Measurements from ENCODE around the gene NME2. TPM values are rescaled to one million over a fixed set of nuclear protein-coding genes. Genes with fewer than 3 reads are reported as not detected.
"Not testable (repeated sequence)": the region's sequence is repeated elsewhere in the genome, so short reads cannot be mapped to it uniquely, and the experiment has no call there.

NME2 gene
- total RNA-seq, 2 experiments from 2014 or later, result 1,086 to 1,094 TPM

DNA sequence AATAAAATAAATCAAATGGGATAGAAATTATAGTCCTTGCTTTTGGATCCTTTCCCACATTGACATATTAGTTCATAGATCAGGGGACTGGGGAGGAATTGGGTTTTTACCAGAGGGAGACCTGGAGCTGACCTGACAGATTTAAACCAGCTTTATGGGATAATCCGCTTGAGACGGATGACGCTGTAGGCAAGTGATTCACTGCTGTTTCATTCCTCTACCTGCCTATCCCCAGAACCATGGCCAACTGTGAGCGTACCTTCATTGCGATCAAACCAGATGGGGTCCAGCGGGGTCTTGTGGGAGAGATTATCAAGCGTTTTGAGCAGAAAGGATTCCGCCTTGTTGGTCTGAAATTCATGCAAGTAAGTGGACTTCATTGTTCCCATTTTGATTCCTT is 10.8 kb upstream of the NME2 start:
- Mint-ChIP-seq H3K9me3 (no peaks in the 10 kb centered on the region), H3K4me1 (ENCODE audit: low read depth) (peaks cover 32% of the 10 kb centered on the region), H3K36me3 (ENCODE audit: low read depth) (peaks cover 40% of the 10 kb centered on the region), H3K4me3 (peak overlapping the region; percentile 18), H3K27ac (no peak overlapping the region), H3K27me3 (ENCODE audit: low read depth) (no peaks in the 10 kb centered on the region)
- CTCF ChIA-PET, result no interaction called here
- intact Hi-C loops (cut with micrococcal nuclease), result loop anchor here (10.0 kb wide), 1 partner anchor 611 kb away; the partner anchor contains the start of gene SPATA20
- DNase-seq, result no peak

DNA sequence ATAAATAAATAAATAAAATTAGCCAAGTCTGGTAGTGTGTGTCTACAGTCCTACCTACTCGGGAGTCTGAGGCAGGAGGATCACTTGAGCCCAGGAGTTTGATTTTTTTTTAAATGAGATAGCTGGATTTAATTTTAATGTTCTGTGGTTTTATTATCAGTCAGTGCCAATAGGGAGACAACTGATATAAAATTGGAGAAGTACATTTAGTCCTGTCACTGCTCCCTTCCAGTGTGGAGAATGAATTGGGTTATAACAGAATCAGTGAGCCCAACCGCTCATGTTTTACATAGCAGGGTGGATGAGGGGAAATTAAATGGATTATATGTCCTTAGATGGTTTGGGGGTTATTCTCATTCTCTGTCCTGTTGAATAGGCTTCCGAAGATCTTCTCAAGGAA is 6.6 kb upstream of the NME2 start:
- Mint-ChIP-seq H3K4me3 (no peak overlapping the region), H3K27ac (no peak overlapping the region), H3K4me1 (ENCODE audit: low read depth) (peaks cover 32% of the 10 kb centered on the region), H3K9me3 (no peaks in the 10 kb centered on the region), H3K36me3 (ENCODE audit: low read depth) (peaks cover 66% of the 10 kb centered on the region), H3K27me3 (ENCODE audit: low read depth) (no peaks in the 10 kb centered on the region)
- CTCF ChIA-PET, result interaction anchor here (0.7 kb wide), 1 partner anchor 161 kb away, joined by 3 read pairs; no protein-coding TSS in a partner anchor
- intact Hi-C loops (cut with micrococcal nuclease), result loop anchor here (10.0 kb wide), 1 partner anchor 615 kb away; the partner anchor contains the start of gene SPATA20
- DNase-seq, result no peak

DNA sequence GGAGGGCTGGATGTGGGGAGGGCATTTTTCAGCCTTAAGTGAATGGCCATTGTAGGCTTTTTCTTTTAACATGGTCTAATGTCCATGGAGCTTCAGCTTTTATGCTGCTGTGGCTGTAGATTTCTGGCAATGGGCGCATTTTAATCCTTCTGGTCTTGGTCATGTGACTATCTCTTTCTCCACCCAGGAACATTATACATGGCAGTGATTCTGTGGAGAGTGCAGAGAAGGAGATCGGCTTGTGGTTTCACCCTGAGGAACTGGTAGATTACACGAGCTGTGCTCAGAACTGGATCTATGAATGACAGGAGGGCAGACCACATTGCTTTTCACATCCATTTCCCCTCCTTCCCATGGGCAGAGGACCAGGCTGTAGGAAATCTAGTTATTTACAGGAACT is 4.7 kb upstream of the NME2 start:
- no peak overlapping the region for H3K27ac Mint-ChIP-seq
- intact Hi-C loops (cut with micrococcal nuclease), result no loop called here
- CTCF ChIA-PET, result interaction anchor here (2.2 kb wide), 1 partner anchor 8 kb away, joined by 10 read pairs; the partner anchor contains the start of gene NME1
- no peak for DNase-seq
- no peak overlapping the region for H3K4me3 Mint-ChIP-seq
- H3K9me3 Mint-ChIP-seq, result no peaks in the 10 kb centered on the region
- H3K27me3 Mint-ChIP-seq (ENCODE audit: low read depth), result no peaks in the 10 kb centered on the region
- peaks cover 24% of the 10 kb centered on the region for H3K4me1 Mint-ChIP-seq (ENCODE audit: low read depth)
- peaks cover 53% of the 10 kb centered on the region for H3K36me3 Mint-ChIP-seq (ENCODE audit: low read depth)

- no peak for DNase-seq
- Mint-ChIP-seq H3K4me1 (ENCODE audit: low read depth) (peaks cover 27% of the 10 kb centered on the region), H3K4me3 (peak overlapping the region; percentile 81), H3K9me3 (no peaks in the 10 kb centered on the region), H3K36me3 (ENCODE audit: low read depth) (peaks cover 51% of the 10 kb centered on the region), H3K27ac (peak overlapping the region; percentile 90), H3K27me3 (ENCODE audit: low read depth) (no peaks in the 10 kb centered on the region)
- CTCF ChIA-PET, result interaction anchor here (0.6 to 2.9 kb wide), 3 partner anchors 11 to 42 kb away, joined by 5 to 13 read pairs (median 6); partner anchors contain the start of gene NME1
- intact Hi-C loops (cut with micrococcal nuclease), result loop anchor here (5.0 kb wide), 1 partner anchor 298 kb away; the partner anchor contains the start of gene TOB1
Observed at GRCh38 chr17:51164911-51165679, 1.1 kb upstream of the NME2 start.

- Mint-ChIP-seq H3K9me3 (no peaks in the 10 kb centered on the region), H3K36me3 (ENCODE audit: low read depth) (peaks cover 48% of the 10 kb centered on the region), H3K27ac (peak overlapping the region; percentile 90), H3K4me3 (peak overlapping the region; percentile 81), H3K4me1 (ENCODE audit: low read depth) (peaks cover 27% of the 10 kb centered on the region), H3K27me3 (ENCODE audit: low read depth) (no peaks in the 10 kb centered on the region)
- intact Hi-C loops (cut with micrococcal nuclease), result loop anchor here (1.0 to 5.0 kb wide), 3 partner anchors 12 to 298 kb away; partner anchors contain the start of genes MBTD1, NME1, TOB1 and UTP18
- DNase-seq, result no peak
- CTCF ChIA-PET, result interaction anchor here (0.6 to 2.9 kb wide), 4 partner anchors 10 to 42 kb away, joined by 4 to 13 read pairs (median 6); partner anchors contain the start of gene NME1
Observed at GRCh38 chr17:51165680-51166197, 472 bp upstream of the NME2 start.

- intact Hi-C loops (cut with micrococcal nuclease), result loop anchor here (1.0 to 5.0 kb wide), 4 partner anchors 14 to 300 kb away; partner anchors contain the start of genes MBTD1, NME1, SPAG9 and TOB1
- Mint-ChIP-seq H3K27ac (peak overlapping the region; percentile 76), H3K9me3 (no peaks in the 10 kb centered on the region), H3K27me3 (ENCODE audit: low read depth) (no peaks in the 10 kb centered on the region), H3K36me3 (ENCODE audit: low read depth) (peaks cover 43% of the 10 kb centered on the region), H3K4me3 (peak overlapping the region; percentile 78), H3K4me1 (ENCODE audit: low read depth) (peaks cover 29% of the 10 kb centered on the region)
- CTCF ChIA-PET, result interaction anchor here (2.9 kb wide), 1 partner anchor 14 kb away, joined by 13 read pairs; the partner anchor contains the start of gene NME1
- DNase-seq, result peak; percentile 66
Observed at GRCh38 chr17:51166987-51167931, 1.0 kb downstream of the NME2 start.

DNA sequence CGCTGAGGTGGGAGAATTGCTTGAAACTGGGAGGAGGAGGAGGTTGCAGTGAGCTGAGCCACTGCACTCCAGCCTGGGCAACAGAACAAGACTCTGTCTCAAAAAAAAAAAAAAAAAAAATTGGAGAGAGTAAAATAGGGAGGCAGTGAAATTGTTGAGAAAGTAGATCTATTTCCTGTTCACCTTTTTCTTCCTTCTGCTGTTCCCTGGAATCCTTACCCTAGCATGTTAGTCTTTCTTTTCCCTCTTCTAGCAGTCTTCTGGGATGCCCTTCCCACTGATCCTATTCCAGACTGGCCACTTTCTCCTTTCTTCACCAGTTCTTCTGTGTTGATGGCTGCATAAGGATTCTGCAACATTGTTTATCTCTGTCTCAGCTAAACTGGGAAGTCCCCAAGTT is 3.1 kb downstream of the NME2 start:
- Mint-ChIP-seq H3K4me1 (ENCODE audit: low read depth) (peaks cover 29% of the 10 kb centered on the region), H3K9me3 (no peaks in the 10 kb centered on the region), H3K27me3 (ENCODE audit: low read depth) (no peaks in the 10 kb centered on the region), H3K36me3 (ENCODE audit: low read depth) (peaks cover 34% of the 10 kb centered on the region), H3K27ac (peak overlapping the region; percentile 13), H3K4me3 (no peak overlapping the region)
- DNase-seq, result no peak
- intact Hi-C loops (cut with micrococcal nuclease), result loop anchor here (5.0 kb wide), 1 partner anchor 302 kb away; the partner anchor contains the start of gene TOB1
- CTCF ChIA-PET, result no interaction called here

DNA sequence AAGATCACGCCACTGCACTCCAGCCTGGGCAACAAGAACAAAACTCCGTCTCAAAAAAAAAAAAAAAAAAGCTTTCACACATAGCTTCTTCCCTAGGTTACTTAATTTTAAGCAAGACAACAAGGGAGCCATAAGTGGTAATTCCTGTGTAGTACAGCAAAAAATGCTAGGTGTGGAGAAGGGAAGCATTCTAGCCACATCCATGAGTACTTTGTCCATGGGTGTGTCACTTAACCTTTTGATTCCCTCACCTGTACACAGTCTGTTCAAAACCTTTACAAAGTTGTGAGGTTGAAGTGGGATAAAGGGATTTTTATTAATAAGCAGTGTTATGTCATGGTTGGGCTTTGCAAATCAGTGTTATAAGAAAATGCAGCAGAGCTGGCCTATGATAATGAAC is 4.5 kb downstream of the NME2 start:
- H3K27ac Mint-ChIP-seq, result no peak overlapping the region
- CTCF ChIA-PET, result interaction anchor here (0.6 to 1.1 kb wide), 3 partner anchors 12 to 134 kb away, joined by 3 read pairs; no protein-coding TSS in a partner anchor

GRCh38 chr17:51172030-51172429 is 5.8 kb downstream of the NME2 start:
- H3K9me3 Mint-ChIP-seq; CTCF ChIA-PET; H3K27ac Mint-ChIP-seq; intact Hi-C loops (cut with micrococcal nuclease); H3K4me3 Mint-ChIP-seq; H3K27me3 Mint-ChIP-seq (ENCODE audit: low read depth); DNase-seq: not testable (repeated sequence)
- Mint-ChIP-seq H3K36me3 (ENCODE audit: low read depth) (peaks cover 36% of the 10 kb centered on the region), H3K4me1 (ENCODE audit: low read depth) (peaks cover 22% of the 10 kb centered on the region)

More for the DNA sequence above, 4.5 kb downstream of the NME2 start:
- Mint-ChIP-seq H3K36me3 (ENCODE audit: low read depth) (peaks cover 36% of the 10 kb centered on the region), H3K9me3 (no peaks in the 10 kb centered on the region), H3K4me3 (no peak overlapping the region), H3K27me3 (ENCODE audit: low read depth) (no peaks in the 10 kb centered on the region), H3K4me1 (ENCODE audit: low read depth) (peaks cover 25% of the 10 kb centered on the region)
- intact Hi-C loops (cut with micrococcal nuclease), result no loop called here
- DNase-seq, result no peak

DNA sequence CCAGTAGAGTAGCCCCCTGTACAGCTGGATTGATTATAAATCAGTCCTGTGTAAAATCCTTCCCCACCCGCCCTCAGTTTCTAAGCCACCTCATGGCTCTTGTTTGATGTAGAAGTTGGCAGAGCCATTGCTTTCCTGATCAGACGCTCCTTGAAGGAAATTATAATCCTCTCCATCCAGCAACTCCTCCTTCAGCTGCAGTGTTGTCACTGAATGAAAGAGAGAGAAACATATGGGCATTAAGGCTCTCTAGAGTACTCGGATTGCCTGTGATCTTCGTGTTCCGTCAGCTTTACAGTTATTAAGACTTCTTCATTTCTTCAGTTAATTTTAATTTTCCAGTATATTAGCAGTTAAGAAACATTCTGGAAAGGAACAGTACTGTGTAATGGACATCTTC is 14.3 kb downstream of the NME2 start:
- CTCF ChIA-PET, result no interaction called here
- H3K27ac Mint-ChIP-seq, result no peak overlapping the region
- H3K27me3 Mint-ChIP-seq (ENCODE audit: low read depth), result no peaks in the 10 kb centered on the region
- intact Hi-C loops (cut with micrococcal nuclease), result no loop called here
- no peak for DNase-seq
- H3K9me3 Mint-ChIP-seq, result no peaks in the 10 kb centered on the region
- no peak overlapping the region for H3K4me3 Mint-ChIP-seq
- peaks cover 6% of the 10 kb centered on the region for H3K36me3 Mint-ChIP-seq (ENCODE audit: low read depth)
- H3K4me1 Mint-ChIP-seq (ENCODE audit: low read depth), result no peaks in the 10 kb centered on the region

DNA sequence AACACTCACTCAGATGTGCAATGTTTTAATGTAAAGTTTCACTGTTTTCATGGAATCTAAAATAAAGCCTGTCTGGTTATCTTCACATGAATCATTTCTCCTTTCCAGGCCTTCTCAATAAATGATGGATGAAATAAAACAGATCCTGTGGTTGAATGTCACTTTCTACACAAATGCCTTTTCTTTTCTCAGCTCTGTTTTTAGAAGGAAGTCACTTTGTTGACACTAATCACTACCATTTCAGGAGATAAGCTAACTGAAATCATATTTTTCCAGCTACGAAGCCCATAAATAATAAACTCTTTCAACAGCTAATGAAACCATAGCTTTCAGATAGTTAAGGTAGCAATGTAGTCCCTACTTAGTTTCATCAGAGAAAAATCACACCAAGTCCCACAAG is 17.9 kb downstream of the NME2 start:
- no peak for DNase-seq
- H3K9me3 Mint-ChIP-seq, result no peaks in the 10 kb centered on the region
- peaks cover 11% of the 10 kb centered on the region for H3K36me3 Mint-ChIP-seq (ENCODE audit: low read depth)
- CTCF ChIA-PET, result no interaction called here
- H3K4me1 Mint-ChIP-seq (ENCODE audit: low read depth), result no peaks in the 10 kb centered on the region
- intact Hi-C loops (cut with micrococcal nuclease), result no loop called here
- no peak overlapping the region for H3K4me3 Mint-ChIP-seq
- H3K27ac Mint-ChIP-seq, result no peak overlapping the region
- H3K27me3 Mint-ChIP-seq (ENCODE audit: low read depth), result no peaks in the 10 kb centered on the region

Measured in activated naive CD4-positive, alpha-beta T cell treated with anti-CD3 and anti-CD28 coated beads for 36 hours (primary cell).